UCSD-AML1 (cell line): ENCODE data around the gene CHST5.

Experiments used
- DNase-seq: peaks from one replicate; lab custom pipeline; 2025; ENCODE audit not compliant: unreplicated experiment; lab: John Stamatoyannopoulos, UW

CHST5 gene

DNA sequence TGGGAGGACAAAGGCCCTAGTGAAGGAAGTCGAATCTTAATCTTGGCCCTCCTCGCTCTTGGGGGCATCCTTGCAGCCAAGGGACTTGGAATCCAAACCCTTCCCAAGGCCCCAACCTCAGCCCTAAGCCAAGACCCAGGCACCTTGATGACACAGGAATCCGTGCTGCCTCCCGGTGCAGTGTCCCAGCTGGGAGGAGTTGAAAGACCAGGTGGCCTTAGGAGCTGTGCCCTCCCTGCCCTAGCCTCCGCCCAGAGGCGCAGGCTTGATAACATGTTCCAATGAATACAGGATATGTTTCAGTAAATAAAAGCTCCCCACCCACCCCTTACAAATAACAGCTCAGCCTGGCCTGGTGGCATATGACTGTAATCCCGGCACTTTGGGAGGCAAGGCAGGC lies at the start of gene CHST5:
CHST5 (minus strand) TSS at position 208 of the 400 bp plus-strand sequence. CDS start 5,724 bp downstream, outside the sequence.
- DNase-seq, result no peak

- no peak for DNase-seq
Measured at GRCh38 chr16:75584108-75584507, 48.2 kb upstream of the CHST5 start.

GRCh38 chr16:75579281-75579834 lies 43.5 kb upstream of the CHST5 start:
- DNase-seq, result no peak

GRCh38 chr16:75578725-75579124 lies 42.8 kb upstream of the CHST5 start:
- DNase-seq, result no peak

DNA sequence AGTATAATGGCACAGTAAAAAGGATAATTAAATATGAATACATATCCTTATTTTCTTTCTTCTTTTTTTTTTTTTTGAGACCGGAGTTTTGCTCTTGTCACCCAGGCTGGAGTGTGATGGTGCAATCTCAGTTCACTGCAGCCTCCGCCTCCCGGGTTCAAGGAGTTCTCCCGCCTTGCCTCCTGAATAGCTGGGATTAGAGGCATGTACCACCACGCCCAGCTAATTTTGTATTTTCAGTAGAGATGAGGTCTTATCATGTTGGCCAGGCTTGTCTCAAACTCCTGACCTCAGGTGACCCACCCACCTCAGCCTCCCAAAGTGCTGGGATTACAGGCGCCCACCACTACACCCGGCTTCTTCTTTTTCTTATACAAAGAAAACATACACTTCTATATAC lies 42.3 kb upstream of the CHST5 start:
- DNase-seq, result no peak

DNA sequence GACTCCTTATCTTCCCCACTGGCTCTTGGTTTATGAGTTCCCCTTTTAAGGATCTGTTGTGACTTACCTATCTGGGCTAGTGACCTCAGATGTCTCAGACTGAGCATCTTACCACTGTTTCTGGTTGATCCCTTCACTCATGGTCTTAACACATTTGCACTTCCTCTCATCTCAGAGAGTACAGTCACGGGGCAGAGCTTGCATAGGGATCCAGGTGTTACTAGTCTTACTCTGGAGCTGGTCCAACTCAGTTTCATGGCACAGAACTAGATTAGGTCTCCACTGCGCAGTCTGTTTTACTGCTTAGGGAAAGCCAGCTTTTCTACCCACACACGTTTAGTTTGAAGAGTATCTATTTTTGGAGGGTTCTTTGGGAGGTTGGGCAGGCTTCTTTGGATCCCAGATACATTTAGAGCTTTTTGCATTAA lies 40.5 kb upstream of the CHST5 start:
- DNase-seq, result no peak

DNA sequence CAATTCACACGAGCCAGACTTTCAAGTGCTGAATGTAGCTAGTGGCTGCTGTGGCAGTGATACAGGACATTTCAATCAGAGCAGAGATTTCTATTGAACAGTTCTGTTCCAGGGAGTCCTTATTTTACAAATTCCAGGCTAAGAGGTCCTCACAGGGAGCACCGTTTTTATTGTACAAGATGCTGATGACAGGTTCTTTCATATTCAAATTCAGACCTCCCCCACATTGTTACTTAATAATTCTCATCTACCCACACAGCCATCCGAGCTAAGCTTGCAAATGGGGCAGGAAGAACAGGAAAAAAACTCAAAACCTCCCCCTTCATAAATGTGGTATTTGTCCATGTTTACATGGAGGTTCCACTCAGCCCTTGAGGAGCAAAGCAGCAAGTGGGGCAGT lies 40.0 kb upstream of the CHST5 start:
- DNase-seq, result no peak

- no peak for DNase-seq
Measured at GRCh38 chr16:75573955-75574354, 38.0 kb upstream of the CHST5 start.

- DNase-seq, result no peak
Measured at GRCh38 chr16:75572864-75573542, 37.1 kb upstream of the CHST5 start.

DNA sequence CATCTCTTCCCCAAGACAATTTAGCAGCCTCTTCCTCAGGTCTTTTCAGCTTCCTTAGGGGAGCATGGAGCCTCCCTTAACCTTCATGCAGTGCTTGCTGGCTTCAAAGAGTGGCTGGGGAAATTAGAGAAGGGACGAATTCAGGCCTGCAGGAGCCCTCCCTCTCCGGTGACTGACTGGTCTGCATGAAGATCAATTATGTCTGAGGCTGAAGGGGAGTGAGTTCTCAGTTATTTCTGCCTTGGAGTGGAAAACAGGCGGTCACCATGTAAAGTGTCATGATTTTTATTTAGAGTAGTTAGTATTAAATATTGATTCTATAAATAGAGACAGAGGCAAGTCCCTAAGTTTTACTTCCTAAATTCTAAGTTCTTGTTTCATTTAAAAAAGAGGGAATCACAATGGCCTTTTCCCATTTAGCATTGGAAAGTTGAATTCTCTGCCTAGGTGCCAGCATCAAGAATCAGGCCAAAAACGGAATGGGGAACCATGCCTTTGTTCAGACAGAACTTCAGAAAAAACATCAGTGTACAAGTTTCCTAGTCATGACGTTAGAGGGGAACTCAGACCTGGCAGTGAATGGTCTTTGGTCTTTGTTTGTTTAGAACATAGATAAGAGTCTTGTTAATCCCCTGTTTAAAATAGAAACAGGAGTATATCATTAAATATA lies 34.6 kb upstream of the CHST5 start:
- no peak for DNase-seq

- no peak for DNase-seq
Measured at GRCh38 chr16:75567911-75568310, 32.0 kb upstream of the CHST5 start.

DNA sequence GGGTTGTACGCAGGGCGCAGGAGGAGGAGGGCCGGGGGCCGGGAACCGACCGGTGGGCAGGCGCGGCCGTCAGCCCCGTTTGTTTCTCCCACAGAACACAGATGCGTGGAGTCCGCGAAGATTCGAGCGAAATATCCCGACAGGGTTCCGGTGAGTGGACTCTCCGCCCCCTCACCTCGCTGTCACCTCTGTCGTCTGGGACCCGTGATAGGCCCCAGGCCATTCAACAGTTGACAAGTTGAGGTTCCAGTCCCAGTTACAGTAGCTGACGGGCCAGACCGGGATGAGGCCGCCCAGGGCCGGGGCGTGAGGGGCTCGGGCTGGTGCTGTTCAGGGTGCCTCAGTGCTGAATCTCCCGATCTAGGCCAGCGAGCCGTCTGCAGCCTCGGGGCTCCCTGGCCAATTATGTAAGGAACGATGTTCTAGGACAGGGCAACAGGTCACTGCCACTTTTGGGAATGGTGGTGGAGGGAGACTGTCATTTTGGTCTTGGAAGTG lies 30.9 kb upstream of the CHST5 start:
- DNase-seq, result no peak

DNA sequence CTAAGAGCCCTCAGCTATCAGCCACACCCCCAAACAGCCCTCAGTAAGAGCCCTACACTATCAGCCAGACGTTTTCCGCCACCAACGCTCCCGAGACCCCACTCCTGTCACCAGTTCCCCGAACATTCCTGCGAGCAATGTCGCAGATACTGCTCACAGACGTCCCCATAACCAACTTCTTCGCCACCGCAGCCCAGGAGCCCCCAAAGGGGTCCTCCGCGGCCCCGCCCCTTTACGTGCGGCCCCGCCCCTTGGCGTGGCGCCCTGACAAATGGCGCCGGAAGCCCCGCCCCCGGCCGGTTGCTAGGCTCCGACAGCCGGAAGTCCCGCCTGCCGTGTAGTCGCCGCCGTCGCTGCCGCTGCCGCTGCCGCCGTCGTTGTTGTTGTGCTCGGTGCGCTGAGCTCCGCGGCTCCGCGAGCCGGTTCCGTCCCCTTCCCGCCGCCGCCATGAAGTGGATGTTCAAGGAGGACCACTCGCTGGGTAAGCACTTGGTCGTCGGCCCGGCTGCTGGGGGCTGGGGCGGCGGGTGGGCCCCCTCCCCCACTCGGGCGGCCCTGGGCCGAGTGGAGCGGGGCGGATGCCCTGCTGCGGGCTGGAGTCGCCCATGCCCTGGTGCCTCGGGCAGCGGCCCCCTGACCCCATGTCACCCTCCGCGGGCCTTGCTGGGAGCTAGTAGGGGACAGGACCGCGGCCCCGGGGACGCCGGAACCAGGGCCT lies 30.3 kb upstream of the CHST5 start, which contains the start of gene GABARAPL2:
GABARAPL2 (plus strand) TSS at position 340 of the 718 bp plus-strand sequence; CDS start at position 448, 108 bp downstream.
- peak; percentile 91 for DNase-seq

DNA sequence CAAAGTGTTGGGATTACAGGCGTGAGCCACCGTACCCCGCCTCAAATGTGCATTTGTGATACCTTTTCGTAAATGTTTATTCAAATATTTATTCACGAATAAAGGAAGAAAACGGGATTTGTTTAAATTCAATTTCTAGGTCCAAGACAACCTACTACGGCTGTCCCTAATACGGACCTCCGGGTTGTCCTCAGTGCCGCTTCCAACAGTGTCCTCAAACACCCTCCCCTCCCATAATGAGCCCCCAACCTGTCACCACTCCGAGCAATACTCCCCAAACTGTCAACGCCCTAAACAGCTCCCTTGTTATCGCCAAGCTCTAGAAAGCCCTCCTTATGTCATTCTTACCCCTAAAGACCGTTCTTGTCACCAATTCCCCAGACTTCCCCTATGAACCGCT lies 29.7 kb upstream of the CHST5 start:
- no peak for DNase-seq

DNA sequence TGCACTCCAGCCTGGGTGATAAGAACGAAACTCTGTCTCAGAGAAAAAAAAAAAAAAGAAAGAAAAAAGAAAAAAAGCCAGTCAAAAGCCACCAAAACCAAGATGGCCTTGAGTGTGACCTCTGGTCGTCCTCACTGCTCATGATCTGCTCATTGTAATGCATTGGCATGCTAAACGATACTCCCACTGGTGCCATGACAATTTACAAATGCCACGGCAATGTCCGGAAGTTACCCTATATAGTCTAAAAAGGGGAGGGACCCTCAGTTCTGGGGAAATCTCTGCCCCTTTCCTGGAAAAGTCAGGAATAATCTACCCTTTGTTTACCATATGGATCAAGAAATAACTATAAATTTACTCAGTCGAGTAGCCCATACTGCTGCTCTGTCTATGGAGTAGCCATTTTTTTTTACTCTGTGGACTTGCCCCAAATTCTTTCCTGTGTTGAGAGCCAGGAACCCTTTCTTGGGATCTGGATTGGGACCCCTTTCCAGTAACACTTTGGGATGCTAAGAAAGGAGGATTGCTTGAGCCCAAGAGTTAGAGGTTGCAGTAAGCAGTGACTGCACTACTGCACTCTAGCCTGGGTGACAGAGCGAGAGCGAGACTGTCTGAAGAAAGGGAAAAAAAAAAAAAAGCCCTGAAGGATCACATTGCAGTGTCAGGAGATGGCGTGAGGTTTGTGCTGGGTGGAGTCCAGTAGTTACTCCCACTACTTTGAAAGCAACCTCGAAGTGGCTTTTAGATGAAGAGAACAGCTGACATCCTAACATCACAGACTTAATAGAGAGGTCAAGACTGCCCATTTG lies 23.9 kb upstream of the CHST5 start:
- DNase-seq, result no peak

DNA sequence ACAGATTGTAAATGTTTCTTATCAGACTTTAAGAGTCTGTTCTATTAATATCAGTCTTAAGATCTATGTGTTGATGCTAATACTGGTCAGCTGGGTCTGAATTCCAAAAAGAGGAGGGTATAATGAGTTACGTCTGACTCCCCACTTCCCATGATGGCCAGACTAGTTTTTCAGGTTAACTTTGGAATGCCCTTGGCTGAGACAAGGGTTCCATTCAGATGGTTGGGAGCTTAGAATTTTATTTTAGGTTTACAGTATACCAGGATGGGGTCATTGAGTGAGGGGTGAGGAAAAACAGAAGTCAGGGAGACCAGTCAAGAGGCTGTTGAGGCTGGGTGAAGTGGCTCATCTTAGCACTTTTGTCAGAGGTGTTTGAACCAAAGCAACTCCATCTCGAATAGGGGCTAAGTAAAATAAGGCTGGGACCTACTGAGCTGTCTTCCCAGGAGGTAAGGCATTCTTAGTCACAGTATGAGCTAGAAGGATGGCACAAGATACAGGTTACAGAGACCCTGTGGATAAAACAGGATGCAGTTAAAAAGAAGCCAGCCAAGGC lies 23.0 kb upstream of the CHST5 start:
- DNase-seq, result no peak

GRCh38 chr16:75556431-75556950 lies 20.6 kb upstream of the CHST5 start:
- no peak for DNase-seq

DNA sequence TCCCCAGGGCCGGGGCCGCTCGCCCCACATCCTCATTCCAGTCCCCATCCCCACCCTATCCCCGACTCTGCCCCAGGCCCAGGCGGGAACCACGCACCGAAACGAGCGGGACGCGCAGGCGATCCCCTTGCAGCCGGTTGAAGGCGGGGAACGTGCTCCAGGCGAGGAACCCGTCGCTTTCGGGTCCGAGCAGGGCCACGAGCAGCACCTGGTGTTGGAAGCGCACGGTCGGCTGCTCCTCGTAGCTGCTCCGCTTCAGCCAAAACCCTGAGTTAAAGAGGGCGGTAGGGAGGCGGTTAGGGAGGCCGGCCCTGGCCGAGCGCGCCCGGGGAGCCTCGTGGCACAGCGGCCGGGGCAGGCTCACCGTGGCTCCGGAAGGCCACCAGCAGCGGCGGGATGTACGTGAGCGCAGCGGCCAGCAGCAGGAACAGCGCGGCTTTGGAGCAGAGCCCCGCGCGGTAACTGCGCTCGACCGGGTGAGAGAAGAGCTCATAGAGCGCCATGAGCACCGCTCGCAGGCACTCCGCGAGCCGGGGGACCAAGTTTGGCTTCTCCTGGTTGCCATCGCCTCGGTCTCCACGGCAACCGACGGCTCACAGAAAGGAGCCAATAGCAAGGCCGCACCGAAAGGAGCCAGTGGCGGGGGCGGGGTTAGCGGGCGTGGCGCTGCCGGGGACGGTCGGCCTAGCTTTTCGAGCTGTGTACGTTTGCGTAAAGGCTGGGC lies 20.0 kb upstream of the CHST5 start, which contains the start of gene TMEM231:
TMEM231 (minus strand) TSS at position 546 of the 724 bp plus-strand sequence; CDS start at position 503, 43 bp downstream.
- DNase-seq, result peak; percentile 94

GRCh38 chr16:75555213-75555706 lies 19.4 kb upstream of the CHST5 start:
- peak; percentile 84 for DNase-seq
